Measurements from ENCODE around the gene SLC25A51. TPM values are rescaled to one million over a fixed set of nuclear protein-coding genes. Genes with fewer than 3 reads are reported as not detected.
"Not testable (repeated sequence)": the region's sequence is repeated elsewhere in the genome, so short reads cannot be mapped to it uniquely, and the experiment has no call there.

The SLC25A51 gene
- total and polyA plus RNA-seq, 2 donors (not counting 3 experiments of a cell fraction or from before 2014, with no cell fraction given), result 15.4 to 36.2 TPM

- dilution Hi-C loops (cut with MboI; ENCODE audit: extremely low pct_ligation_motif_present, low sequenced_read_pairs), result no loop called here
- Histone ChIP-seq H3K4me2 (ENCODE audit: insufficient read depth, low read length) (no peak overlapping the region), H3K9me3 (replicated peaks; ENCODE audit: control insufficient read depth, insufficient read depth, low read length) (no peaks in the 10 kb centered on the region), H3K4me1 (ENCODE audit: control insufficient read depth, extremely low read depth, insufficient read depth, low read length) (no peaks in the 10 kb centered on the region), H3K9ac (replicated peaks; ENCODE audit: extremely low read depth, insufficient read depth, low read length) (no peak overlapping the region), H3K79me2 (ENCODE audit: control insufficient read depth, insufficient read depth, low read length) (peaks cover 11% of the 10 kb centered on the region), H4K20me1 (replicated peaks; ENCODE audit: control insufficient read depth, extremely low read depth, insufficient read depth, low read length) (no peaks in the 10 kb centered on the region), H3K9me1 (replicated peaks; ENCODE audit: control insufficient read depth, extremely low read depth, insufficient read depth, low read length) (no peaks in the 10 kb centered on the region), H3K27me3 (ENCODE audit: control insufficient read depth in 2 of 2, insufficient read depth in 2 of 2, low read length in 2 of 2) (no peaks in the 10 kb centered on the region), H2AFZ (ENCODE audit: low read depth, low read length) (no peak overlapping the region), H3K4me3 (replicated peaks in 1 of 3; ENCODE audit: insufficient read depth in 1 of 3, low read depth in 1 of 3, low read length in 3 of 3) (no peak overlapping the region), H3K27ac (ENCODE audit: insufficient read depth, low read depth, low read length) (no peak overlapping the region), H3K36me3 (ENCODE audit: control insufficient read depth in 2 of 2, extremely low read depth in 1 of 2, insufficient read depth in 2 of 2, low read length in 2 of 2) (peaks cover 8 to 22% of the 10 kb centered on the region in 2 experiments)
- TF ChIP-seq, protein P1, sequence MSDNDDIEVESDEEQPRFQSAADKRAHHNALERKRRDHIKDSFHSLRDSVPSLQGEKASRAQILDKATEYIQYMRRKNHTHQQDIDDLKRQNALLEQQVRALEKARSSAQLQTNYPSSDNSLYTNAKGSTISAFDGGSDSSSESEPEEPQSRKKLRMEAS (IDR thresholded peaks at IDR 0.05; ENCODE audit: insufficient read depth, insufficient read length), result no peak
- TF ChIP-seq EZH2 (IDR thresholded peaks at IDR 0.05; ENCODE audit: borderline replicate concordance, low read depth, low read length, severe bottlenecking), result no peak
- TF ChIP-seq CTCF (IDR thresholded peaks at IDR 0.05; ENCODE audit: extremely low read depth in 1 of 2, insufficient read depth in 1 of 2, low read depth in 1 of 2, low read length in 2 of 2), result no peak
- no peak for TF ChIP-seq GATA2 (IDR thresholded peaks at IDR 0.05; ENCODE audit: insufficient read depth, insufficient read length, low read depth, low read length)
- TF ChIP-seq POLR2AphosphoS5 (IDR thresholded peaks at IDR 0.05; ENCODE audit: insufficient read depth, low read depth, low read length), result no peak
- TF ChIP-seq MYC (IDR thresholded peaks at IDR 0.05; ENCODE audit: low read depth, low read length), result no peak
- TF ChIP-seq POLR2A (IDR thresholded peaks at IDR 0.05; ENCODE audit: low read depth, low read length), result no peak
- TF ChIP-seq JUN (IDR thresholded peaks at IDR 0.05; ENCODE audit: borderline replicate concordance, insufficient read depth, insufficient read length, low read depth), result no peak
- no peak for TF ChIP-seq FOS (IDR thresholded peaks at IDR 0.05; ENCODE audit: borderline replicate concordance, insufficient read depth, low read length)
- FAIRE-seq (no peak), DNase-seq (ENCODE audit: low read depth, low spot score) (no peak)
- BruUV-seq (replicated peaks), result no TSS peak
- POLR2A ChIA-PET, result no interaction called here
- CTCF ChIA-PET, result no interaction called here
- intact Hi-C loops (cut with micrococcal nuclease), result no loop called here
Observed at GRCh38 chr9:37892063-37892462, 11.9 kb downstream of the SLC25A51 start.

- H4K20me1 ChIP-seq (replicated peaks; ENCODE audit: control insufficient read depth, extremely low read depth, insufficient read depth, low read length); H3K27me3 ChIP-seq (ENCODE audit: control insufficient read depth in 2 of 2, insufficient read depth in 2 of 2, low read length in 2 of 2); H3K4me3 ChIP-seq (replicated peaks in 1 of 3; ENCODE audit: insufficient read depth in 1 of 3, low read depth in 1 of 3, low read length in 3 of 3); H3K9me1 ChIP-seq (replicated peaks; ENCODE audit: control insufficient read depth, extremely low read depth, insufficient read depth, low read length); DNase-seq (ENCODE audit: low read depth, low spot score); H3K27ac ChIP-seq (ENCODE audit: insufficient read depth, low read depth, low read length); POLR2A ChIA-PET; H3K9ac ChIP-seq (replicated peaks; ENCODE audit: extremely low read depth, insufficient read depth, low read length); BruUV-seq (replicated peaks); H3K4me2 ChIP-seq (ENCODE audit: insufficient read depth, low read length); intact Hi-C loops (cut with micrococcal nuclease); H3K9me3 ChIP-seq (replicated peaks; ENCODE audit: control insufficient read depth, insufficient read depth, low read length); dilution Hi-C loops (cut with MboI; ENCODE audit: extremely low pct_ligation_motif_present, low sequenced_read_pairs); H3K79me2 ChIP-seq (ENCODE audit: control insufficient read depth, insufficient read depth, low read length); FAIRE-seq; H3K4me1 ChIP-seq (ENCODE audit: control insufficient read depth, extremely low read depth, insufficient read depth, low read length); H2AFZ ChIP-seq (ENCODE audit: low read depth, low read length); CTCF ChIA-PET: not testable (repeated sequence)
- H3K36me3 ChIP-seq (ENCODE audit: control insufficient read depth in 2 of 2, extremely low read depth in 1 of 2, insufficient read depth in 2 of 2, low read length in 2 of 2), result peaks cover 8 to 19% of the 10 kb centered on the region in 2 experiments
Observed at GRCh38 chr9:37891042-37891441, 12.9 kb downstream of the SLC25A51 start.
